ENCODE results near the gene DDX31.

- TF ChIP-seq CTCF (conservative IDR thresholded peaks at IDR 0.05) (no peak), ZFX (IDR thresholded peaks at IDR 0.05) (no peak)
Measured at GRCh38 chr9:132662152-132662945, 7.4 kb downstream of the DDX31 start.

Measured in C4-2B (cell line).